Measurements from ENCODE around the gene CTDSPL2.
"Not testable (repeated sequence)": the region's sequence is repeated elsewhere in the genome, so short reads cannot be mapped to it uniquely, and the experiment has no call there.

The CTDSPL2 gene

GRCh38 chr15:44426975-44427755 lies at the start of gene CTDSPL2:
Gene CTDSPL2, plus strand, starts transcription at chr15:44427629. Its CDS starts 31,386 bp downstream, at chr15:44459015.
- DNase-seq (ENCODE audit: low read depth): peak; percentile 88

- no peak for DNase-seq (ENCODE audit: low read depth)
These were observed 46.2 kb upstream of the CTDSPL2 start for GRCh38 chr15:44381236-44381635.

- no peak for DNase-seq (ENCODE audit: low read depth)
These were observed 42.0 kb upstream of the CTDSPL2 start for GRCh38 chr15:44385344-44385942.

DNA sequence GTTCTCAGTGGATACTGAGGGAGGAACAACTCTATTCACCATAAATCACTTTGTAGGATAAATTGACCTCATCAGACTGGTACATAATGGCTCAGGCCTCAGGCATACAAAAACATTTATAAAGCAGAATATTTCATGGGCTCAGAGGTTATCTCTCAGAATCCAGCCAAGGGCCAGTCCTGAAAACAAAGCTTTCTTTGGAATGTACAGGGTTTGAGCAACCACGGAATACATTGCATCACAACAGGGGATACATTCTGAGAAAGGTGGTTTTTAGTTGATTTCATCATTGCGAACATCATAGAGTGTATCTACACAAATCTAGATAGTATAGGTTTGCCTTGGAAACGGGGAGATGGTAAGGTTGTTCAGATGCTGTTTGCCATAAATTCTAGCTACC lies 33.4 kb upstream of the CTDSPL2 start:
- no peak for DNase-seq (ENCODE audit: low read depth)

DNA sequence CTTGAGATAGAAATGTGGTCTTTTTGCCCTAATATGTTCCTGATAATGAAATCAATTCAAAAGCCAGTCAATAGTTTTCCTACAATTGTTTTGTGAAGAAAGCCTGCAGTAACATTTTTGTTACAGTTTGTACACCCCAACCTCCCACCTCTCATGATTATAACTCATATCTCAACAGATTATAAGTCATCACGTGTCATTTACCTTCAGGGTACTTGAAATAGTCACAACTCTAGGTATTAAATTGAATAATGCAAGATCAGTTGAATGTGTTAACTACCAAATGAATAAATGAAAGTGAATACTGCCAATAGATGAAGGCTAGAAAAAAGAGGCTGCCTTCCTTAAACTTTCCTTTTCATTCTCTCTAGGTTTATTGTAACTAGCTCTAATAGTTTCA lies 32.9 kb upstream of the CTDSPL2 start:
- no peak for DNase-seq (ENCODE audit: low read depth)

GRCh38 chr15:44397869-44398268 lies 29.6 kb upstream of the CTDSPL2 start:
- DNase-seq (ENCODE audit: low read depth): no peak

DNA sequence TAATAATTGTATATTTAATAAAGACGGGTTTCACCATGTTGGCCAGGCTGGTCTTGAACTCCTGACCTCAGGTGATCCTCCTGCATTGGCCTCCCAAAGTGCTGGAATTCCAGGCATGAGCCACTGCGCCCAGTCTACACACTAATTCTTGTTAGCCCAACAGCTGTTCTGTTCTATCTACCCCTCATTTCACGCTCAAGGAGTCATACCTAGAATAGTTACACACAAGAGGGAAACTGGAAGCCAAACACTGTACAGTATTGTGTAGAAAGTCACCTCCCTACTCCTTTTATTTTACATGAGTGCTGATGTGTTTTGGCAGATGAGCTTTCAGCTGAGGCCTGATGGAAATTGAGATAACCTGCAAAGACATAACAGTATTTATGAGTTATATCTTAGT lies 13.4 kb upstream of the CTDSPL2 start:
- DNase-seq (ENCODE audit: low read depth): no peak

- DNase-seq (ENCODE audit: low read depth): no peak
These were observed 611 bp downstream of the CTDSPL2 start for GRCh38 chr15:44427756-44428724.

DNA sequence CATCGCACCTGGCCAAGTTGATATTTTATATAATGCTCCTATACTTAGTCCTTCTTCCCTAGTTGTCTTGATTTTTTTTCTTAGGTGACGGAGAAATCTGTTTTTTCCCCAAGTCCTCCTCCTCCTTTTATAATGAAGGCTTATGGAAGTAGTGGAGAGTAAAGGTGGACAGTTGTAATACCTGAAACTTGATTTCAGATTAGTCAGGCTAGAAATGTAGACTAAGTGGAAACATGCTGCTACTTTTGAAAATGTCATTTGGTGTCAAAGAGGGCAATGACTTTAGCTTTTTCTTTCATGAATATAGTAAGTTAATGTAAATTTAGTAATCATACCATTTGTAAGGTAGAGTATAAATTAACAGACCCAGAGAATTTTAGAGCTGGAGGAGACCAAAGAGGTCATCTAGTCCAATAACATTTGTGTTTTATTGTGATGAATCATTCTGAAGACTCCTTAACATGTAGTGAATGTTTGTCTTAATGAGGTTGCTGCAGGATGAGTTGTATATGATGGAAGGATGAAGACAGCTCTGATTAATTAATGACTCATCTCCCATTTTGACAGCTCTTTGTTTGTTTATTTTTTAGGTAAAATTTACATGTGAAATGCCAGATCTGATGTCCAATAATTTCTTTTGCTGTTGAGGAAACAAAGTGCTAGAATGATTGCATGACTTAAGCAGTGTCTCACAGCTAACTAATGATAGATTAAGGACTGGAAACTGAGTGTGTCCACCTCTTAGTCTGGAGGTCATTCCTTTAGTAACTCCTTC lies 8.7 kb downstream of the CTDSPL2 start:
- no peak for DNase-seq (ENCODE audit: low read depth)

DNA sequence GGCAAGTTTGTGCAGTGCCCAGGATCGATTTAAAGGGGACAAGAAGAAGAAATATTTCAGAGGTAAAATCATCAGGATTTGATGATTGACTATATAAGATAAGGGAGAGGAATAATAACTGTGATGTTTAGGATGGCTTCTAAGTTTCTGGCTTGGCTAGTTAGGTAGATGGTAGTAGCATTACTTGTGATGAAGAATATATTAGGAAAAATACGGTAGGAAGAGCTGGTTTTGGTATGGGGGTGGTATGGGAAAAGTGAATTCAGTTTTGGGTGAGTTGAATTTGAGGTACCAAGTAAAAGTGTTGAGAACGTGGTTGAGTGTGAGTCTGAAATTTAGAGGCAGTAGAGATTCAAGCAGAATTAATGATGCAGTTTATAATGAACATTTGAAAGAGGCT lies 11.0 kb downstream of the CTDSPL2 start:
- no peak for DNase-seq (ENCODE audit: low read depth)

DNA sequence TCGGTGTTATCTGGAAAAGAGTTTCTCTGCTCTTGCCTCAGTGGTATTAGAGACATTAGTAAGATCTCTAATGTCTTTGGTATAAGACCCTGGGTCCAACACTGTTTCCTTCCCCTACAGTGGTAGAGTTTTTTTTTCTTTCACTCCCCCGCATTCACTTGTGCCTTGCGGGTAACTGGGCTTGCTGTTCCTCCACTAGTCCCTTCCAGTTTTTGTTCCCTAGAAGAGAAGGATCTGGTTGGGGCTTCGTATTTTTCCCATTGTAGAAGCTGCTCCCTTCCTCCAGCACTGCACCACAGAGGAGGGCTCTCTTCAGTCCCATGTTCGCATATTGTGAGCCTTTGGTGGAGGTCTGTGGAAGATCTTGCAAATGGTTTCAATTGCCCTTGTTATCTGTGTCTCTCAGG lies 13.7 kb downstream of the CTDSPL2 start:
- no peak for DNase-seq (ENCODE audit: low read depth)

GRCh38 chr15:44443515-44443914 lies 16.1 kb downstream of the CTDSPL2 start:
- no peak for DNase-seq (ENCODE audit: low read depth)

DNA sequence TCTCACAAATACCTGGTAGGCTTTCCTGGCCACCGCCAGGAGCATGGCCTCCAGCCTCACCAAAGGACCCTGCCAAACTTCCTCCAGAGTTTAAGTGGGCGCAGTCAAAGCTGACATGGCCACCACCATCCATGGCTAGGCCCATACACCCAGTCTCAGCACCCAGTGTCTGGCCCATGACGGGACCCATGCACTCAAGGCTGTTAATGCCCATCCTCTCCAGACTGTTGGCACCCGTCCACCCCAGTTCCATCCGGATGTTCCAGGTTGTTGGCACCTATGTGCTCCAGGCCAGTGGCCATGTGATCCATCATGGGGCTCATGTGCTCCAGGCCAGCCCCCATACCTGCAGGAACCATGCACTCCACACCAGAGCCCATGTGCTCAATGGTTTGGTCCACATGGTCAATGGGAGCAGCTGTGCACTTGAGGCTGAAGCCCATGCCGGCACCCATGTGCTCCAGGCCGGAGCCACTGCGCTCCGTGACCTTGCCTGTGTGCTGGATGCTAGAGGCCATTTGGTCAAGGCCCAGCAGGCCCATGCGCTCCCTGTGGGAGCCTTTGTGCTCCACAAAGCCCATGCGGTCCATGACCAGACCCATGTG lies 20.4 kb downstream of the CTDSPL2 start:
- no peak for DNase-seq (ENCODE audit: low read depth)

DNA sequence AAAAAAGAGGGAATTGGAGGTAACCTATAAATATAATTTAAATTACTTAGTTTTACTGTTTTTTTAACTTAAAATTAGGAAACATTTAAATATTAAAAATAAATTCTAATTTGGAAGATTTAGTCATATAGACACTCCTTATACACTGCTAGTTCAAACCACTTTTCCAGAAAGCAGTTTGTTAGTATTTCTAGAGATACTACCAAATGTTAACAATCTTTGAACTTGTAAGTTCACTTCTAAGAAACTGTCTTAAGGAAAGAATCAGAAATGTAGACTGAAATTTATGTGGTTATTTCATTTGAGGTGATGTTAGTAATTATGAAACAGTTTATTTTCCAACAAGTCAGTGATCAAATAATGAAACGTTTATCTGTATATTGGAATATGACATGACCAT lies 22.7 kb downstream of the CTDSPL2 start:
- no peak for DNase-seq (ENCODE audit: low read depth)

GRCh38 chr15:44453578-44454283 lies 26.3 kb downstream of the CTDSPL2 start:
- not testable (repeated sequence) for DNase-seq (ENCODE audit: low read depth)

- DNase-seq (ENCODE audit: low read depth): no peak
These were observed 31.0 kb downstream of the CTDSPL2 start for GRCh38 chr15:44458429-44458828.

DNA sequence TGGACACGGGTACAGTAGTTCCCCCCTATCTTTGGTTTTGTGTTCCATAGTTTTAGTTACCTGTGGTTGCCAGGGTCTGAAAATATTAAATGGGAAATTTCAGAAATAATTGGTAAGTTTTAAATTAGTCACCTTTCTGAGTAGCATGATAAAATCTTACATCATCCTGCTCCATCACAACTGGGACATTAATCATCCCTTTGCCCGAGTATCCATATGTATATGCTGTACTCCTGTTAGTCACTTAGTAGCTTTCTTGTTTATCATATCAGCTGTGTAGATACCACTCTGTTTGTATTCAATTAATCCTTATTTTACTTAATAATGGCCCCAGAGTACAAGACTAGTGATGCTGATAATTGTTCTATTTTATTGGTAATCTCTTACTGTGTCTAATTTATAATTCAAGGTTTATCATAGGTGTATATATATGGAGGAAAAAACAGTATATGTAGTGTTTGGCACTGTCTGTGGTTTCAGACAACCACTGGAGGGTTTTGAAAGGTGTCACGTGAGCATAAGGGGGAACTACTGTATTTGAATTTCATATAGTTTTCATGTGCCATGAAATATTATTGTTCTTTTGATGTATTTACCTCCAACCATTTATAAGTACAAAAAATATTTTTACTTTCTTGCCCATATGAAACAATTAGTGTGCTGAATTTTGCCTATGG lies 41.4 kb downstream of the CTDSPL2 start:
- no peak for DNase-seq (ENCODE audit: low read depth)

- DNase-seq (ENCODE audit: low read depth): no peak
These were observed 44.5 kb downstream of the CTDSPL2 start for GRCh38 chr15:44471885-44472455.

GRCh38 chr15:44479343-44479742 lies 51.9 kb downstream of the CTDSPL2 start:
- DNase-seq (ENCODE audit: low read depth): no peak

- DNase-seq (ENCODE audit: low read depth): no peak
These were observed 54.7 kb downstream of the CTDSPL2 start for GRCh38 chr15:44482090-44482489.

Data from stimulated activated CD8-positive, alpha-beta memory T cell treated with anti-CD3 and anti-CD28 coated beads, Interleukin-12 subunit alpha, Interleukin-12 subunit beta, amount 100 ng/mL, for 4 hours (primary cell).